IMR-90 (cell line): ENCODE data around the gene PIN1. TPM values are rescaled to one million over a fixed set of nuclear protein-coding genes. Genes with fewer than 3 reads are reported as not detected.

Source experiments
- ATAC-seq: fragments of 200-7000 bp; cut with Tn5 transposase; 2 replicates; pipeline ENCODE4 v1.9.1; 2020; ENCODE audit warnings: low read depth, mild to moderate bottlenecking, moderate library complexity
- BruUV-seq: library from RNA; stranded (reverse); fragments of 400-500 nt; replicated peaks from 2 replicates; lab custom pipeline; 2021; lab: Mats Ljungman, UMichigan
- CTCF ChIA-PET: fragments of 300-600 bp; formaldehyde crosslinking; extraction: SDS; loops from one replicate; lab custom pipeline; 2021; ENCODE audit warnings: antibody characterized with exemption; lab: Yijun Ruan, JAX
- POLR2A ChIA-PET: fragments of 300-600 bp; sonication (Branson Sonifier 250); formaldehyde crosslinking; loops from one replicate; lab custom pipeline; 2022; ENCODE audit warnings: antibody characterized with exemption; ENCODE audit not compliant: unreplicated experiment; lab: Charles Lee
- DNase-seq: peaks from one replicate; pipeline ENCODE4 v3.0.0; 2013
- H2AFZ ChIP-seq: replicated peaks from 2 replicates; pipeline ENCODE3; 2013; ENCODE audit warnings: low read length, mild to moderate bottlenecking; ENCODE audit not compliant: poor library complexity
- H2AK5ac ChIP-seq: 2 replicates; pipeline ENCODE4 v1.6.1; 2013; ENCODE audit warnings: low read depth, low read length, inconsistent platforms
- H2AK9ac ChIP-seq: replicated peaks from 2 replicates; pipeline ENCODE3; 2013; ENCODE audit warnings: mild to moderate bottlenecking, low read depth, low read length, moderate library complexity; ENCODE audit not compliant: poor library complexity
- H2BK120ac ChIP-seq: 2 replicates; pipeline ENCODE4 v1.6.1; 2013; ENCODE audit warnings: low read depth, low read length, inconsistent platforms
- H2BK15ac ChIP-seq: 3 replicates; pipeline ENCODE4 v1.6.1; 2013; ENCODE audit warnings: low read depth, low read length, inconsistent platforms
- H2BK20ac ChIP-seq: 2 replicates; pipeline ENCODE4 v1.6.1; 2013; ENCODE audit warnings: low read depth, mild to moderate bottlenecking, inconsistent platforms, low read length, moderate library complexity
- H2BK5ac ChIP-seq: 2 replicates; pipeline ENCODE4 v1.6.1; 2013; ENCODE audit warnings: mild to moderate bottlenecking, low read depth, low read length, inconsistent platforms; ENCODE audit not compliant: poor library complexity, severe bottlenecking
- H3K14ac ChIP-seq: replicated peaks from 2 replicates; pipeline ENCODE4 v1.6.1; 2013; ENCODE audit warnings: low read depth, low read length, inconsistent platforms
- H3K18ac ChIP-seq: 2 replicates; pipeline ENCODE4 v1.6.1; 2013; ENCODE audit warnings: low read depth, low read length, control low read depth
- H3K23ac ChIP-seq: 2 replicates; pipeline ENCODE4 v1.6.1; 2013; ENCODE audit warnings: low read depth, low read length, inconsistent platforms
- H3K27ac ChIP-seq: 2 replicates; pipeline ENCODE4 v1.5.1; 2013; ENCODE audit warnings: mild to moderate bottlenecking, control low read depth, low read length; ENCODE audit not compliant: insufficient read depth
- H3K27me3 ChIP-seq: 2 replicates; pipeline ENCODE4 v1.6.1; 2013; ENCODE audit warnings: low read length; ENCODE audit not compliant: control insufficient read depth, insufficient read depth
- H3K36me3 ChIP-seq: 2 replicates; pipeline ENCODE4 v1.6.1; 2013; ENCODE audit warnings: low read length, mixed read lengths; ENCODE audit not compliant: control insufficient read depth, insufficient read depth
- H3K4ac ChIP-seq: 2 replicates; pipeline ENCODE4 v1.6.1; 2013; ENCODE audit warnings: low read depth, low read length, inconsistent platforms
- H3K4me1 ChIP-seq: 2 replicates; pipeline ENCODE4 v1.6.1; 2013; ENCODE audit warnings: low read length, mixed read lengths; ENCODE audit not compliant: control insufficient read depth, insufficient read depth
- H3K4me2 ChIP-seq: 2 replicates; pipeline ENCODE4 v1.6.1; 2013; ENCODE audit warnings: low read depth, mild to moderate bottlenecking, control low read depth, low read length, moderate library complexity
- H3K4me3 ChIP-seq: 2 replicates; pipeline ENCODE4 v1.5.1; 2013; ENCODE audit warnings: low read depth, mild to moderate bottlenecking, control low read depth, low read length, moderate library complexity; ENCODE audit not compliant: insufficient read depth
- H3K56ac ChIP-seq: 2 replicates; pipeline ENCODE4 v1.6.1; 2013; ENCODE audit warnings: low read length, inconsistent platforms; ENCODE audit not compliant: insufficient read depth; ENCODE audit errors: extremely low read depth
- H3K79me1 ChIP-seq, 2 experiments: 2 replicates each; pipeline ENCODE4 v1.6.1; 2013; ENCODE audit warnings: low read length in 2 of 2, inconsistent platforms in 1 of 2, low read depth in 1 of 2
- H3K9ac ChIP-seq: 2 replicates; pipeline ENCODE4 v1.6.1; 2013; ENCODE audit warnings: low read depth, low read length, control low read depth
- H3K9me1 ChIP-seq: 2 replicates; pipeline ENCODE4 v1.6.1; 2013; ENCODE audit warnings: low read length, inconsistent platforms; ENCODE audit not compliant: insufficient read depth
- H3K9me3 ChIP-seq: 2 replicates; pipeline ENCODE4 v1.6.1; 2013; ENCODE audit warnings: low read length; ENCODE audit not compliant: control insufficient read depth, insufficient read depth
- H4K20me1 ChIP-seq: 2 replicates; pipeline ENCODE4 v1.6.1; 2013; ENCODE audit warnings: low read length, inconsistent platforms; ENCODE audit not compliant: insufficient read depth
- H4K5ac ChIP-seq: 2 replicates; pipeline ENCODE4 v1.6.1; 2013; ENCODE audit warnings: mild to moderate bottlenecking, low read depth, low read length, control low read depth
- H4K8ac ChIP-seq, 2 experiments: 2 replicates each; pipeline ENCODE4 v1.6.1; 2013; ENCODE audit warnings: low read depth in 2 of 2, low read length in 2 of 2, control low read depth in 1 of 2, inconsistent platforms in 1 of 2
- H4K91ac ChIP-seq: 2 replicates; pipeline ENCODE4 v1.6.1; 2013; ENCODE audit warnings: low read depth, low read length, inconsistent platforms; ENCODE audit not compliant: insufficient read depth
- BHLHE40 ChIP-seq: fragments of 150-350 bp; IDR thresholded peaks from 2 replicates; pipeline ENCODE4 v1.6.1; 2016; ENCODE audit warnings: mild to moderate bottlenecking, low read depth, low read length
- CEBPB ChIP-seq: IDR thresholded peaks from 2 replicates; pipeline ENCODE4 v1.6.1; 2012; ENCODE audit warnings: low read depth, low read length, improper control_type of control experiment
- CTCF ChIP-seq: conservative IDR thresholded peaks from 2 replicates; pipeline ENCODE4 v1.5.1; 2012; ENCODE audit warnings: mild to moderate bottlenecking, low read depth, low read length, improper control_type of control experiment
- ELK1 ChIP-seq: fragments of 150-350 bp; IDR thresholded peaks from 2 replicates; pipeline ENCODE4 v1.6.1; 2016; ENCODE audit warnings: low read depth, mild to moderate bottlenecking, low read length, moderate library complexity, borderline replicate concordance
- FOS ChIP-seq: fragments of 150-350 bp; IDR thresholded peaks from 2 replicates; pipeline ENCODE4 v1.6.1; 2016; ENCODE audit warnings: low read depth, low read length
- MAFK ChIP-seq: IDR thresholded peaks from 2 replicates; pipeline ENCODE4 v1.6.1; 2012; ENCODE audit warnings: low read depth, low read length, improper control_type of control experiment
- MXI1 ChIP-seq: IDR thresholded peaks from 2 replicates; pipeline ENCODE4 v1.6.1; 2012; ENCODE audit warnings: low read depth, mild to moderate bottlenecking, low read length, moderate library complexity, borderline replicate concordance
- NFE2L2 ChIP-seq: fragments of 150-350 bp; IDR thresholded peaks from 2 replicates; pipeline ENCODE4 v1.6.1; 2016; ENCODE audit warnings: low read depth, mild to moderate bottlenecking, low read length
- POLR2A ChIP-seq: IDR thresholded peaks from 2 replicates; pipeline ENCODE4 v1.6.1; 2012; ENCODE audit warnings: mild to moderate bottlenecking, low read depth, low read length
- RAD21 ChIP-seq: IDR thresholded peaks from 2 replicates; pipeline ENCODE4 v1.6.1; 2012; ENCODE audit warnings: low read length, improper control_type of control experiment
- RFX5 ChIP-seq: IDR thresholded peaks from 2 replicates; pipeline ENCODE4 v1.8.0; 2012; ENCODE audit warnings: low read depth, mild to moderate bottlenecking, low read length, moderate library complexity
- USF2 ChIP-seq: fragments of 150-350 bp; IDR thresholded peaks from 2 replicates; pipeline ENCODE4 v1.6.1; 2017; ENCODE audit warnings: mild to moderate bottlenecking, antibody characterized with exemption, low read length, low read depth
- WGBS, 2 experiments: methylation state at CpG; one replicate each; pipeline versions ENCODE4 v1.1.5 to v1.1.7; 2013; ENCODE audit warnings: missing lambda C conversion rate in 2 of 2; ENCODE audit not compliant: insufficient read length in 1 of 2; ENCODE audit errors: extremely low coverage in 2 of 2; 5-methylcytosine and 5-hydroxymethylcytosine counted together
- dilution Hi-C: fragments of 300-500 bp; cut with HindIII; formaldehyde crosslinking; loops from one replicate; pipeline ENCODE4 v1.14.3; 2018; ENCODE audit warnings: low sequenced_read_pairs; ENCODE audit not compliant: unreplicated experiment
- in situ Hi-C: fragments of 300-500 bp; cut with MboI; formaldehyde crosslinking; loops from 3 replicates; pipeline ENCODE4 v1.14.3; 2019; ENCODE audit warnings: low sequenced_read_pairs, inconsistent platforms, mixed read lengths
- intact Hi-C: fragments of 100-400 bp; cut with micrococcal nuclease; formaldehyde crosslinking; loops from 2 replicates; pipeline ENCODE4 v1.10.0; 2022
- polyA plus RNA-seq, 3 experiments: library from polyadenylated mRNA; depleted of rRNA; stranded (reverse); fragments of >200 nt; gene quantifications; 2 replicates each; pipeline ENCODE4 v1.2.3, GENCODE V29; 2012; ENCODE audit warnings: low replicate concordance in 1 of 3
- total RNA-seq: library from RNA; depleted of rRNA; stranded (reverse); fragments of >200 nt; gene quantifications from 2 replicates; pipeline ENCODE4 v1.2.3, GENCODE V29; 2012

The PIN1 gene
- total and polyA plus RNA-seq, 2 of the 4 experiments (the other 2 are of a cell fraction) = 76.0 to 105 TPM

- Histone ChIP-seq H3K18ac (no peak overlapping the region), H2AK9ac (no peak overlapping the region), H2BK20ac (no peak overlapping the region), H3K36me3 (peaks cover 53% of the 10 kb centered on the region), H2AFZ (no peak overlapping the region), H2BK120ac (no peak overlapping the region), H2BK15ac (no peak overlapping the region), H3K23ac (no peak overlapping the region), H3K4me2 (no peak overlapping the region), H3K9me3 (no peaks in the 10 kb centered on the region), H4K20me1 (peaks cover 20% of the 10 kb centered on the region), H3K27ac (no peak overlapping the region), H3K4ac (no peak overlapping the region), H3K56ac (no peak overlapping the region), H3K27me3 (no peaks in the 10 kb centered on the region), H4K8ac (no peak overlapping the region), H3K9me1 (peaks cover 9% of the 10 kb centered on the region; the same call in 1 of the 2 replicates), H4K91ac (no peak overlapping the region), H3K9ac (no peak overlapping the region), H4K5ac (no peak overlapping the region), H3K4me1 (peaks cover 5% of the 10 kb centered on the region), H3K14ac (no peak overlapping the region), H3K4me3 (no peak overlapping the region), H2AK5ac (no peak overlapping the region), H3K79me1 (peaks cover 20 to 78% of the 10 kb centered on the region in 2 experiments), H2BK5ac (no peak overlapping the region)
- ChIA-PET POLR2A (no interaction called here), CTCF (no interaction called here)
- no TSS peak for BruUV-seq
- WGBS, 2 experiments = 80% methylated on average over 3 of the region's 9 CpGs; no CpG with 5 or more reads in 1 of the 2 experiments
- in situ Hi-C loops (no loop called here), dilution Hi-C loops (no loop called here), intact Hi-C loops (no loop called here)
- no peak for DNase-seq
- no peak for TF ChIP-seq CEBPB
- TF ChIP-seq RFX5 = no peak
- no peak for TF ChIP-seq FOS
- TF ChIP-seq MAFK = no peak
- TF ChIP-seq USF2 = no peak
- TF ChIP-seq MXI1 = no peak
- no peak for TF ChIP-seq POLR2A
- no peak for TF ChIP-seq NFE2L2
- no peak for TF ChIP-seq RAD21
- TF ChIP-seq BHLHE40 = no peak
- no peak for TF ChIP-seq CTCF
- no peak for TF ChIP-seq ELK1
- ATAC-seq = no peak
These were observed 7.9 kb downstream of the PIN1 start for GRCh38 chr19:9842834-9843625.
